GM18498 (cell line): ENCODE measurements around the gene UPK2.
A peak's percentile ranks its signal among the peaks of the same experiment; 100 is the strongest.

Experiments
- ATAC-seq: cut with Tn5 transposase; IDR thresholded peaks from one replicate; pipeline ENCODE4 v1.9.1; 2021; ENCODE audit warnings: mild to moderate bottlenecking, moderate library complexity; ENCODE audit not compliant: unreplicated experiment

Gene UPK2

GRCh38 chr11:118917481-118918127, 38.5 kb upstream of the UPK2 start:
- no peak for ATAC-seq

GRCh38 chr11:118918128-118918685, 37.9 kb upstream of the UPK2 start:
- no peak for ATAC-seq

- no peak for ATAC-seq
Measured at GRCh38 chr11:118918686-118919280, 37.3 kb upstream of the UPK2 start.

- ATAC-seq: no peak
Measured at GRCh38 chr11:118921121-118921928, 34.8 kb upstream of the UPK2 start.

- ATAC-seq: no peak
Measured at GRCh38 chr11:118921929-118922744, 34.0 kb upstream of the UPK2 start.

GRCh38 chr11:118922745-118923627, 33.1 kb upstream of the UPK2 start:
- no peak for ATAC-seq

- ATAC-seq: no peak
Measured at GRCh38 chr11:118923721-118924587, 32.1 kb upstream of the UPK2 start.

- ATAC-seq: no peak
Measured at GRCh38 chr11:118924591-118925585, 31.2 kb upstream of the UPK2 start.

- ATAC-seq: no peak
Measured at GRCh38 chr11:118927554-118928100, 28.5 kb upstream of the UPK2 start.

- ATAC-seq: peak; percentile 42
Measured at GRCh38 chr11:118928101-118928869, 27.8 kb upstream of the UPK2 start.

GRCh38 chr11:118928870-118929500, 27.1 kb upstream of the UPK2 start:
- no peak for ATAC-seq

GRCh38 chr11:118929501-118930093, 26.5 kb upstream of the UPK2 start:
- no peak for ATAC-seq

GRCh38 chr11:118930094-118930712, 25.9 kb upstream of the UPK2 start:
- no peak for ATAC-seq

- no peak for ATAC-seq
Measured at GRCh38 chr11:118931571-118931970, 24.5 kb upstream of the UPK2 start.

GRCh38 chr11:118933486-118933885, 22.6 kb upstream of the UPK2 start:
- ATAC-seq: no peak
